Measurements from ENCODE around the gene GFER. TPM values are rescaled to one million over a fixed set of nuclear protein-coding genes. Genes with fewer than 3 reads are reported as not detected.

The GFER gene
- total and polyA plus RNA-seq, 2 of the 8 experiments (the other 6 are each of a cell fraction or from before 2014, with no cell fraction given): 17.7 to 37.9 TPM

GRCh38 chr16:1949507-1949906, 34.5 kb upstream of the GFER start:
- Histone ChIP-seq H3K14ac (ENCODE audit: insufficient read length) (no peak overlapping the region), H2BK15ac (ENCODE audit: low read length) (no peak overlapping the region), H3K27ac (ENCODE audit: low read depth, low read length) (no peak overlapping the region), H3K18ac (ENCODE audit: extremely low read depth, low read length) (no peak overlapping the region), H4K8ac (ENCODE audit: extremely low read depth, insufficient read depth, low read length) (no peak overlapping the region), H3K79me2 (ENCODE audit: control insufficient read depth in 1 of 2, insufficient read depth in 2 of 2, low read length in 2 of 2) (no peaks in the 10 kb centered on the region), H3K4me3 (ENCODE audit: extremely low read depth in 1 of 4, insufficient read depth in 2 of 4, low read depth in 3 of 4, low read length in 4 of 4) (no peak overlapping the region), H3K36me3 (ENCODE audit: control insufficient read depth in 2 of 4, insufficient read depth in 4 of 4, low read length in 3 of 4) (no peaks in the 10 kb centered on the region), H3K79me1 (ENCODE audit: low read depth, low read length) (no peaks in the 10 kb centered on the region), H3K4ac (replicated peaks; ENCODE audit: insufficient read length, low read depth, low read length) (no peak overlapping the region), H3K4me2 (ENCODE audit: insufficient read depth in 1 of 2, low read depth in 2 of 2, low read length in 2 of 2) (no peak overlapping the region), H2BK20ac (ENCODE audit: low read length) (no peak overlapping the region), H4K20me1 (replicated peaks in 1 of 2; ENCODE audit: control insufficient read depth in 1 of 2, insufficient read depth in 2 of 2, low read length in 2 of 2) (peaks cover 0 to 4% of the 10 kb centered on the region in 2 experiments), H2AFZ (ENCODE audit: low read length) (no peak overlapping the region), H3K4me1 (replicated peaks in 1 of 4; ENCODE audit: control insufficient read depth in 3 of 4, insufficient read depth in 4 of 4, low read length in 3 of 4) (peaks cover 0 to 3% (median 0%) of the 10 kb centered on the region in 4 experiments; a peak in 3 of 7 replicates), H3K23me2 (ENCODE audit: low read depth, low read length) (no peaks in the 10 kb centered on the region), H3K23ac (ENCODE audit: insufficient read length) (no peak overlapping the region), H3K9me3 (ENCODE audit: insufficient read depth in 2 of 2, low read depth in 1 of 2, low read length in 1 of 2) (no peaks in the 10 kb centered on the region), H2BK120ac (replicated peaks; ENCODE audit: low read depth, low read length) (no peak overlapping the region), H3K9ac (replicated peaks in 1 of 4; ENCODE audit: extremely low read depth in 1 of 4, low read depth in 3 of 4, low read length in 3 of 4) (no peak overlapping the region), H2AK5ac (ENCODE audit: low read depth, low read length) (no peak overlapping the region), H3K27me3 (replicated peaks in 1 of 4; ENCODE audit: control insufficient read depth in 3 of 4, extremely low read depth in 1 of 4, insufficient read depth in 3 of 4, low read length in 3 of 4) (no peaks in the 10 kb centered on the region), H2BK5ac (ENCODE audit: low read depth, low read length) (no peak overlapping the region), H3K56ac (replicated peaks; ENCODE audit: insufficient read length, low read depth, low read length) (no peak overlapping the region), H2BK12ac (ENCODE audit: low read depth, low read length) (no peak overlapping the region), H4K91ac (replicated peaks; ENCODE audit: insufficient read length, low read length) (no peak overlapping the region), H4K5ac (ENCODE audit: insufficient read length, low read depth, low read length) (no peak overlapping the region)
- CTCF ChIA-PET (ENCODE audit: partially characterized antibody): interaction anchor here (0.6 to 1.3 kb wide), 2 partner anchors 54 to 98 kb away, joined by 3 to 6 read pairs; partner anchors contain the start of genes NTHL1 and TSC2
- 96% methylated on average over 5 of the region's 11 CpGs; no CpG with 5 or more reads in 1 of the 2 experiments for WGBS, 2 experiments (ENCODE audit: extremely low coverage in 1 of 2, insufficient coverage in 1 of 2, insufficient read length in 1 of 2, insufficient replicate concordance in 2 of 2, low coverage in 1 of 2, low lambda C conversion rate in 2 of 2, missing lambda C conversion rate in 1 of 2)
- FAIRE-seq (no peak), DNase-seq (ENCODE audit: low read depth in 1 of 2, low spot score in 2 of 2) (no peak)
- TF ChIP-seq FOSL1 (IDR thresholded peaks at IDR 0.05; ENCODE audit: insufficient read depth, low read depth, low read length) (no peak), KDM5A (IDR thresholded peaks at IDR 0.05; ENCODE audit: low read length) (no peak), CHD2 (IDR thresholded peaks at IDR 0.05; ENCODE audit: low read length) (no peak), USF2 (IDR thresholded peaks at IDR 0.05; ENCODE audit: low read length) (no peak), MAX (IDR thresholded peaks at IDR 0.05) (no peak), BCL11A (IDR thresholded peaks at IDR 0.05; ENCODE audit: low read depth in 2 of 2, low read length in 2 of 2) (no peak), HDAC6 (IDR thresholded peaks at IDR 0.05; ENCODE audit: low read depth, low read length) (no peak), SIX5 (IDR thresholded peaks at IDR 0.05; ENCODE audit: low read depth, low read length) (no peak)
- POLR2A ChIA-PET (ENCODE audit: partially characterized antibody): interaction anchor here (7.2 to 11.7 kb wide), 2 partner anchors 10 to 15 kb away, joined by 165 to 336 read pairs; partner anchors contain the start of genes NDUFB10, RNF151, RPL3L and RPS2
